Subcutaneous abdominal adipose tissue (tissue), 5 donors: Measurements from ENCODE around the gene RCOR1.
"Not testable (repeated sequence)": the region's sequence is repeated elsewhere in the genome, so short reads cannot be mapped to it uniquely, and the experiment has no call there.

Experiments used
- H3K27ac ChIP-seq: one replicate; pipeline ENCODE4 v1.7.0; 2013; ENCODE audit warnings: low read depth, mild to moderate bottlenecking, inconsistent platforms, low read length, moderate library complexity
- H3K27me3 ChIP-seq, 5 donors: one replicate each; pipeline ENCODE4 v1.7.0; 2013; ENCODE audit warnings: low read length in 5 of 5, inconsistent platforms in 1 of 5; ENCODE audit not compliant: control insufficient read depth in 5 of 5, insufficient read depth in 4 of 5
- H3K36me3 ChIP-seq, 5 donors: one replicate each; pipeline ENCODE4 v1.7.0; 2013; ENCODE audit warnings: low read length in 5 of 5; ENCODE audit not compliant: control insufficient read depth in 5 of 5, insufficient read depth in 5 of 5
- H3K4me1 ChIP-seq, 5 donors: one replicate each; pipeline ENCODE4 v1.7.0; 2013; ENCODE audit warnings: low read length in 5 of 5, mild to moderate bottlenecking in 3 of 5, moderate library complexity in 1 of 5; ENCODE audit not compliant: control insufficient read depth in 5 of 5, insufficient read depth in 5 of 5
- H3K4me3 ChIP-seq, 5 donors: one replicate each; pipeline ENCODE4 v1.7.0; 2013; ENCODE audit warnings: low read length in 5 of 5, low read depth in 1 of 5
- H3K9ac ChIP-seq, 5 donors: one replicate each; pipeline ENCODE4 v1.7.0; 2013; ENCODE audit warnings: low read length in 5 of 5, mild to moderate bottlenecking in 4 of 5, moderate library complexity in 3 of 5
- H3K9me3 ChIP-seq, 5 donors: one replicate each; pipeline ENCODE4 v1.7.0; 2013; ENCODE audit warnings: low read length in 5 of 5; ENCODE audit not compliant: control insufficient read depth in 5 of 5
- donor health status: healthy.
- donor health status: healthy.
- donor health status: healthy.
- donor health status: healthy.
- donor health status: healthy.

Gene RCOR1

GRCh38 chr14:102608064-102608446 lies 15.6 kb downstream of the RCOR1 start:
- Histone ChIP-seq H3K9ac (no peak overlapping the region), H3K27ac (no peak overlapping the region), H3K36me3 (no peaks in the 10 kb centered on the region), H3K9me3 (no peaks in the 10 kb centered on the region), H3K27me3 (no peaks in the 10 kb centered on the region), H3K4me3 (no peak overlapping the region), H3K4me1 (peaks cover 0 to 6% (median 5%) of the 10 kb centered on the region in 5 donors)

- no peaks in the 10 kb centered on the region for H3K27me3 ChIP-seq
- H3K4me1 ChIP-seq = peaks cover 0 to 6% (median 4%) of the 10 kb centered on the region in 5 donors
- no peaks in the 10 kb centered on the region for H3K36me3 ChIP-seq
- no peak overlapping the region for H3K9ac ChIP-seq
- H3K27ac ChIP-seq = no peak overlapping the region
- H3K4me3 ChIP-seq = no peak overlapping the region
- no peaks in the 10 kb centered on the region for H3K9me3 ChIP-seq
Observed at GRCh38 chr14:102610968-102611811, 18.7 kb downstream of the RCOR1 start.

- no peak overlapping the region for H3K4me3 ChIP-seq
- H3K9ac ChIP-seq = no peak overlapping the region
- H3K27ac ChIP-seq = no peak overlapping the region
- H3K4me1 ChIP-seq = peaks cover 2 to 17% (median 10%) of the 10 kb centered on the region in 5 donors
- H3K36me3 ChIP-seq = no peaks in the 10 kb centered on the region
- H3K27me3 ChIP-seq = no peaks in the 10 kb centered on the region
- H3K9me3 ChIP-seq = no peaks in the 10 kb centered on the region
Observed at GRCh38 chr14:102616318-102616717, 23.9 kb downstream of the RCOR1 start.

DNA sequence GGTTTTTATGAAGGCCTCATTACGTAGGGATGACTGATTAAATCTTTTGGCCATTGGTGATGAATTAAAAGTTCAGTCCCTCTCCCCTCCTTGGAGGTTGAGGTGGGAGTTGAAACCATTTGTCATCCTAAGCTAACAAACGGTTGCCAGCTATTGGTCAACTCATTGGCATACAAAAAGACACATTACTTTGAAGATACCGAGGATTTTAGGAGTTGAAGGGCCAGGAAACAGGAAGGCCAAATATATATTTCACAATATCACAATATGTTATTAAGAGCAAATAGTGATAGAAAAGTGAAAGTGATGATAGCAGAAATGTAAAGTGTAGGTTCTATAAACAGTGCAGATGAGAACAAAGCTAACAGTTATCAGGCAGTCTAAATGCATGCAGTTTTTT lies 24.4 kb downstream of the RCOR1 start:
- Histone ChIP-seq H3K27me3 (no peaks in the 10 kb centered on the region), H3K36me3 (no peaks in the 10 kb centered on the region), H3K4me3 (no peak overlapping the region), H3K9me3 (no peaks in the 10 kb centered on the region), H3K4me1 (peaks cover 2 to 14% (median 10%) of the 10 kb centered on the region in 5 donors), H3K9ac (no peak overlapping the region), H3K27ac (peak overlapping the region; percentile 11)

DNA sequence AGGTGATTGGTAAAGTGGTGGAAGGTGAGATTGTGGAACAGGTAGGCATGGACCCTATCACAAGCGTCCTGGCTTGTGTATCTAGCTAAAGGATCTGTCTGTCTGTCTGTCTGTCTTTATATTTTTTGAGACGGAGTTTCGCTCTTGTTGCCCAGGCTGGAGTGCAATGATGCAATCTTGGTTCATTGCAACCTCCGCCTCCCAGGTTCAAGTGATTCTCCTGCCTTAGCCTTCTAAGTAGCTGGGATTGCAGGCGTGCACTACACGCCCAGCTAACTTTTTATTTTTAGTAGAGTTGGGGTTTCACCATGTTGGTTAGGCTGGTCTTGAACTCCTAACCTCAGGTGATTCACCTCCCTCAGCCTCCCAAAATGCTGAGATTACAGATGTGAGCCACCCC lies 26.6 kb downstream of the RCOR1 start:
- not testable (repeated sequence) for H3K27ac ChIP-seq

GRCh38 chr14:102620413-102620812 lies 28.0 kb downstream of the RCOR1 start:
- Histone ChIP-seq H3K36me3 (no peaks in the 10 kb centered on the region), H3K9me3 (no peaks in the 10 kb centered on the region), H3K9ac (no peak overlapping the region), H3K27me3 (no peaks in the 10 kb centered on the region), H3K4me3 (no peak overlapping the region), H3K4me1 (peaks cover 2 to 16% (median 10%) of the 10 kb centered on the region in 5 donors), H3K27ac (no peak overlapping the region)

More for the DNA sequence above, 26.6 kb downstream of the RCOR1 start:
- not testable (repeated sequence) for H3K4me3 ChIP-seq, H3K9ac ChIP-seq, H3K9me3 ChIP-seq, H3K27me3 ChIP-seq, H3K36me3 ChIP-seq
- peaks cover 2 to 16% (median 10%) of the 10 kb centered on the region in 5 donors for H3K4me1 ChIP-seq

DNA sequence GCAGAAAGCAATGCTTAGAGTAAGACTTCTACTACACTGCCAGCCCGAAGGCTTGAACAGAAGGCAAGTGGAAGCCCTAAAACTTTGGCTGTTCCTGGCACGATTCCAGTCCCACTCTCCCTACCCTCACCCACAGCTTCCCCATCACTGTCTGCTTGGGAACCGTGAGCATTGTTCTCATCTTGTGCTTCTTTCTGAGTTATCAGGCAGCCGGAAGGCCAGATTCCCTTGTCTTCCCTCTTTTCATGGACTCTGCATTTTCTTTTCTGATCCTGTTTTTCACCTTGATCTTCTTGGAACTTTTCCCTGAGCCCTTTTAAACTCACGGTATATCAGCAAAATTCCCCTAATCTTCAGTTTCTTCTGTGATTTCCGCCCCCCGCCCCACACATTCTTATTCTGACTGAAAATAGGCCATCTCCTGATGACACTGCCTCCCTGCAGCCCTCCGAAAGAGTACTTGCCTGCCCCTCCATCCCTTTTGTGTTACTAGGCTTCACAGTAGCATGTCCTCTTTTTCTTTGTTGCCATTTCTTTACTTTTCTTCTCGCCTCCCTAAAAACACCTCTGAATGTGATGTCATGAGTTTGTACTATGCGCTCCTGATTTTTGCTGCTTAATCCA lies 29.9 kb downstream of the RCOR1 start:
- H3K9me3 ChIP-seq = no peaks in the 10 kb centered on the region
- H3K36me3 ChIP-seq = no peaks in the 10 kb centered on the region
- H3K27ac ChIP-seq = no peak overlapping the region
- H3K27me3 ChIP-seq = no peaks in the 10 kb centered on the region
- no peak overlapping the region for H3K9ac ChIP-seq
- H3K4me1 ChIP-seq = peaks cover 0 to 6% (median under 1%) of the 10 kb centered on the region in 5 donors
- no peak overlapping the region for H3K4me3 ChIP-seq

DNA sequence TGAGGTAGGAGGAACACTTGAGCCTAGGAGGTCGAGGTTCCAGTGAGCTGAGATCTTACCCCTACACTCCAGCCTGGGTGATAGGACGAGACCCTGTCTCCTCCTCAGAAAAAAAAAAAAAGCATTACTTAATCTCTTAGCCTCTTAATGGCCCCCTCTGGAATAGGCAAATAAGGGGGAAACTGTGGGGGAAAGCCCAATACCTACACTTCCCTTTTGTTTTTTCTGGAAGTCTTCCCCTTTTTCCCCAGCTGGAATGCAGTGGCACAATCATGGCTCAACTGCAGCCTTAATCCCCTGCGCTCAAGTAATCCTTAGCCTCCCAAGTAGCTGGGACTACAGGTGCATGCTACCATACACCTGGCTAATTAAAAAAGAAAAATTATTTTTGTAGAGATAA lies 32.2 kb downstream of the RCOR1 start:
- peaks cover 0 to 17% (median 15%) of the 10 kb centered on the region in 5 donors for H3K4me1 ChIP-seq
- H3K9ac ChIP-seq = no peak overlapping the region
- H3K27me3 ChIP-seq = no peaks in the 10 kb centered on the region
- no peaks in the 10 kb centered on the region for H3K36me3 ChIP-seq
- no peak overlapping the region for H3K4me3 ChIP-seq
- H3K27ac ChIP-seq = no peak overlapping the region
- H3K9me3 ChIP-seq = no peaks in the 10 kb centered on the region

- H3K4me1 ChIP-seq = peaks cover 2 to 28% (median 19%) of the 10 kb centered on the region in 5 donors
Observed at GRCh38 chr14:102625564-102626296, 33.3 kb downstream of the RCOR1 start.

DNA sequence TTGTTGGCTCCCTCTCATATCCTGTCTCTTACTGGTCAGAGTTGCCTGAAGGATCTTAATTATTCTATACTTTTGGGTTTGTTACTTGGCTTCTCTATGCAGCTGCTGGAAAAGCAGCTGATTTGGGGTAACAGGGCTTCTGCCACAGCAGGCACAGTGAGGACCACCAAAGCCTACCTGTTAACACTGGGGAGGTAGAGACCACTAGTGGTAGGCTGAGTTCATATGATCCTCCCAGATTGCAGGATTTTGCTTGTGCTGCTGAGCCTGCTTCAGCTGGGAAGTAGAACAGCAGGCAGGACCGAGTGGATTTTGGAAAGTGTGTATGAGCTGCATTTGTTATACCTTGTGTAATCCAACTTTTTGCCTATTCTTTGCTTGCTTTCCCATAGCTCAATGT lies 34.1 kb downstream of the RCOR1 start:
- no peaks in the 10 kb centered on the region for H3K9me3 ChIP-seq
- no peaks in the 10 kb centered on the region for H3K36me3 ChIP-seq
- H3K27ac ChIP-seq = no peak overlapping the region
- H3K27me3 ChIP-seq = no peaks in the 10 kb centered on the region
- H3K9ac ChIP-seq = peak overlapping the region in 1 of 5 donors; percentile 16
- H3K4me1 ChIP-seq = peaks cover 2 to 30% (median 19%) of the 10 kb centered on the region in 5 donors
- H3K4me3 ChIP-seq = no peak overlapping the region

More at GRCh38 chr14:102625564-102626296, 33.3 kb downstream of the RCOR1 start:
- H3K36me3 ChIP-seq = no peaks in the 10 kb centered on the region
- H3K27me3 ChIP-seq = no peaks in the 10 kb centered on the region
- H3K9ac ChIP-seq = no peak overlapping the region
- no peaks in the 10 kb centered on the region for H3K9me3 ChIP-seq
- no peak overlapping the region for H3K27ac ChIP-seq
- H3K4me3 ChIP-seq = no peak overlapping the region
